PC-3 (cell line): Measurements from ENCODE around the gene SDHAF1. TPM values are rescaled to one million over a fixed set of nuclear protein-coding genes. Genes with fewer than 3 reads are reported as not detected.

Experiments
- ATAC-seq: fragments of 200-7000 bp; cut with Tn5 transposase; 2 replicates; pipeline ENCODE4 v1.9.1; 2020; ENCODE audit warnings: mild to moderate bottlenecking, moderate library complexity
- BruUV-seq: library from RNA; stranded (reverse); fragments of 400-500 nt; replicated peaks from 2 replicates; lab custom pipeline; 2021; lab: Mats Ljungman, UMichigan
- CTCF ChIA-PET: fragments of 300-600 bp; sonication (Branson Sonifier 250); formaldehyde crosslinking; loops from one replicate; lab custom pipeline; 2022; ENCODE audit warnings: antibody characterized with exemption; lab: Charles Lee
- POLR2A ChIA-PET: fragments of 300-600 bp; sonication (Branson Sonifier 250); formaldehyde crosslinking; loops from one replicate; lab custom pipeline; 2022; ENCODE audit warnings: antibody characterized with exemption; ENCODE audit not compliant: unreplicated experiment; lab: Charles Lee
- DNase-seq: peaks from one replicate; pipeline ENCODE4 v3.0.0-alpha.2; 2015
- H2AFZ ChIP-seq: fragments of 300-600 bp; sonication (generic); 2 replicates; pipeline ENCODE4 v1.6.0; 2016; ENCODE audit warnings: antibody characterized with exemption, low read length
- H3F3A ChIP-seq: fragments of 300-600 bp; sonication (generic); one replicate; pipeline ENCODE4 v1.6.0; 2017; ENCODE audit warnings: antibody characterized with exemption, low read length, control low read depth, mild to moderate bottlenecking; ENCODE audit not compliant: unreplicated experiment
- H3K27ac ChIP-seq: fragments of 300-600 bp; sonication (generic); 2 replicates; pipeline ENCODE4 v1.5.1; 2016; ENCODE audit warnings: mild to moderate bottlenecking, low read length
- H3K27me3 ChIP-seq: fragments of 300-600 bp; sonication (generic); 2 replicates; pipeline ENCODE4 v1.6.1; 2016; ENCODE audit warnings: low read length, mixed read lengths
- H3K36me3 ChIP-seq: fragments of 300-600 bp; sonication (generic); 2 replicates; pipeline ENCODE4 v1.6.1; 2016; ENCODE audit warnings: low read depth, mixed run types, low read length, mixed read lengths
- H3K4me1 ChIP-seq: fragments of 300-600 bp; sonication (generic); 2 replicates; pipeline ENCODE4 v1.5.1; 2016; ENCODE audit warnings: low read length; ENCODE audit not compliant: insufficient read depth
- H3K4me2 ChIP-seq: fragments of 300-600 bp; sonication (generic); 2 replicates; pipeline ENCODE4 v1.6.0; 2016; ENCODE audit warnings: low read length
- H3K4me3 ChIP-seq: fragments of 300-600 bp; sonication (generic); 2 replicates; pipeline ENCODE4 v1.5.1; 2016; ENCODE audit warnings: mild to moderate bottlenecking, low read length, mixed read lengths
- H3K79me2 ChIP-seq: fragments of 300-600 bp; sonication (generic); 2 replicates; pipeline ENCODE4 v1.6.1; 2017; ENCODE audit warnings: low read length, mixed read lengths
- H3K9ac ChIP-seq: fragments of 300-600 bp; sonication (generic); 2 replicates; pipeline ENCODE4 v1.6.0; 2016; ENCODE audit warnings: mild to moderate bottlenecking, low read length
- H3K9me2 ChIP-seq: fragments of 300-600 bp; sonication (generic); replicated peaks from 2 replicates; pipeline ENCODE4 v1.6.1; 2016; ENCODE audit warnings: mixed run types, low read length, mixed read lengths
- H3K9me3 ChIP-seq: fragments of 300-600 bp; sonication (generic); 2 replicates; pipeline ENCODE4 v1.6.1; 2016; ENCODE audit warnings: low read length, mixed read lengths
- H4K20me1 ChIP-seq: fragments of 300-600 bp; sonication (generic); 2 replicates; pipeline ENCODE4 v1.6.1; 2016; ENCODE audit warnings: low read length, mixed read lengths
- CTCF ChIP-seq: fragments of 300-600 bp; sonication (generic); conservative IDR thresholded peaks from 2 replicates; pipeline ENCODE4 v1.5.1; 2017; ENCODE audit warnings: antibody characterized with exemption, low read depth, mild to moderate bottlenecking, low read length
- EZH2 ChIP-seq: fragments of 300-600 bp; sonication (generic); IDR thresholded peaks from one replicate; pipeline ENCODE4 v1.6.1; 2017; ENCODE audit warnings: antibody characterized with exemption, mild to moderate bottlenecking, low read length; ENCODE audit not compliant: unreplicated experiment
- EZH2phosphoT487 ChIP-seq: fragments of 300-600 bp; sonication (generic); IDR thresholded peaks from 2 replicates; pipeline ENCODE4 v1.6.1; 2018; ENCODE audit warnings: mild to moderate bottlenecking, antibody characterized with exemption, low read length, borderline replicate concordance
- intact Hi-C: fragments of 100-400 bp; cut with micrococcal nuclease; formaldehyde crosslinking; loops from 2 replicates; pipeline ENCODE4 v1.9.0; 2023
- total RNA-seq: library from RNA; depleted of rRNA; stranded (reverse); fragments of >200 nt; gene quantifications from 2 replicates; pipeline ENCODE4 v1.2.3, GENCODE V29; 2014

Gene SDHAF1
- total RNA-seq, 1 experiment from 2014 or later, result 24.5 TPM

DNA sequence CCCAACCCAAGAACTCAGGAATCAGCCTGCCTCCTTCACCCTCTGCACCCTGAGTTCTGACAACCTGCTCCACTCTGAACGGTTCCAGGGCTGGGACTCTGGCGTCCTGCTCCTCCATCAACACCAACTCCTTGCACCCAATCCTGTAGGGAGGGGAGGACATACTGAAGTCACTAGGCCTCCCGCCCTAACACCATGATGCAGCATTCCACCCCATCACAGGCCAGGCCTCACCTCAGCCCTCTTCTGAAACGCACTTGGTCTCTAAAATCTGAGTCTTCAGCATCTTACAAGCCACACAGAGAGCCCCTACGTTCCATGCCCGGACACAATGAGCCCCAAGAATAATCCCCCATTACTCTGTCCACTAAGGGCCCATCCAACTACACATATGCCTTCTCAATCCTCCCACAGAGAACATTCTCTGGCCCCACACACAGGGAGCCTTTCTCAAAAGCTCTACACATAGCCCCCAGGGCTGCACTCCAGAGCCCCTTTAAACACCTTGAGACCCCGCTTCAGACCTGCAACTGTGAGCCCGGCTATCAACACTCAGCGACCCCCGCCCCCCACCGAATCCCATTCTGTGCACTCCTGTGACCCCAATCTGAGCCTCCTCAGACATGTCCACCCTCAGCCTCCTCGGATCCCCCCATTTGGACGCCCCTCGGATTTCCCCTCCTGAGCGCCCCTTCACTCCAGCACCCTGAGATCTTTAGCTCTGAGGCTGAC lies 18.5 kb downstream of the SDHAF1 start:
- Histone ChIP-seq H3K4me2 (peak overlapping the region; percentile 99), H4K20me1 (no peaks in the 10 kb centered on the region), H3K9ac (peak overlapping the region; percentile 87), H3K79me2 (peaks cover 25% of the 10 kb centered on the region), H3K4me3 (peak overlapping the region; percentile 96), H3K9me2 (no peaks in the 10 kb centered on the region), H3K27me3 (no peaks in the 10 kb centered on the region), H3K9me3 (no peaks in the 10 kb centered on the region), H3F3A (no peaks in the 10 kb centered on the region), H3K4me1 (peaks cover 16% of the 10 kb centered on the region), H3K27ac (no peak overlapping the region), H2AFZ (peak overlapping the region; percentile 98), H3K36me3 (no peaks in the 10 kb centered on the region)
- ATAC-seq (no peak), DNase-seq (no peak)
- CTCF ChIA-PET, result interaction anchor here (1.0 kb wide), 1 partner anchor 43 kb away, joined by 3 read pairs; no protein-coding TSS in a partner anchor
- POLR2A ChIA-PET, result interaction anchor here (0.6 kb wide), 1 partner anchor 112 kb away, joined by 3 read pairs; no protein-coding TSS in a partner anchor
- BruUV-seq, result no TSS peak
- intact Hi-C loops, result loop anchor here (5.0 kb wide), 1 partner anchor 39 kb away; the partner anchor contains the start of genes THAP8 and WDR62
- TF ChIP-seq CTCF (no peak), EZH2 (no peak)

- TF ChIP-seq EZH2phosphoT487, result no peak
- TF ChIP-seq EZH2, result no peak
- no peak for TF ChIP-seq CTCF
- Histone ChIP-seq H3K9me2 (no peaks in the 10 kb centered on the region), H2AFZ (peak within 1 kb of the TSS; percentile 98), H3F3A (no peaks in the 10 kb centered on the region), H3K4me1 (peaks cover 11% of the 10 kb centered on the region), H3K27me3 (no peaks in the 10 kb centered on the region), H3K27ac (no peak within 1 kb of the TSS), H3K79me2 (peaks cover 25% of the 10 kb centered on the region), H3K4me3 (peak within 1 kb of the TSS; percentile 96), H3K36me3 (no peaks in the 10 kb centered on the region), H3K9me3 (no peaks in the 10 kb centered on the region), H4K20me1 (no peaks in the 10 kb centered on the region), H3K4me2 (peak within 1 kb of the TSS; percentile 99), H3K9ac (peak within 1 kb of the TSS; percentile 87)
- POLR2A ChIA-PET, result interaction anchor here (0.6 kb wide), 1 partner anchor 111 kb away, joined by 3 read pairs; no protein-coding TSS in a partner anchor
- DNase-seq (peak; percentile 98), ATAC-seq (peak; percentile 98)
- TSS peak; percentile 86 for BruUV-seq
- intact Hi-C loops, result loop anchor here (5.0 kb wide), 1 partner anchor 38 kb away; the partner anchor contains the start of genes THAP8 and WDR62
- CTCF ChIA-PET, result interaction anchor here (0.6 to 1.0 kb wide), 2 partner anchors 42 to 571 kb away, joined by 3 to 7 read pairs; no protein-coding TSS in a partner anchor
These were observed 19.3 kb downstream of the SDHAF1 start, which contains the start of gene ALKBH6 for GRCh38 chr19:36014012-36014924. Gene ALKBH6, minus strand, starts transcription at chr19:36014213. Its CDS starts 816 bp downstream, at chr19:36013397.
